Mesothelial cell of epicardium (in vitro differentiated cells): ENCODE results near the gene PDCD2. TPM values are rescaled to one million over a fixed set of nuclear protein-coding genes. Genes with fewer than 3 reads are reported as not detected.

Experiments
- DNase-seq, 2 experiments: peaks; one replicate each; pipeline ENCODE4 v3.0.0; 2021; ENCODE audit warnings: low spot score in 2 of 2; ENCODE audit not compliant: unreplicated experiment in 2 of 2
- H3K27ac Mint-ChIP-seq: 2 replicates; pipeline ENCODE4 v1.8.0; 2021; ENCODE audit warnings: mixed read lengths
- H3K27me3 Mint-ChIP-seq: 2 replicates; pipeline ENCODE4 v1.8.0; 2021; ENCODE audit warnings: low read depth, mixed read lengths
- H3K36me3 Mint-ChIP-seq: 2 replicates; pipeline ENCODE4 v1.8.0; 2021; ENCODE audit warnings: mixed read lengths
- H3K4me1 Mint-ChIP-seq: 2 replicates; pipeline ENCODE4 v1.8.0; 2021; ENCODE audit warnings: mixed read lengths
- H3K4me3 Mint-ChIP-seq: 2 replicates; pipeline ENCODE4 v1.8.0; 2021; ENCODE audit warnings: mild to moderate bottlenecking, moderate library complexity, mixed read lengths
- H3K9me3 Mint-ChIP-seq: 2 replicates; pipeline ENCODE4 v1.8.0; 2021; ENCODE audit warnings: mixed read lengths
- total RNA-seq: library from RNA; stranded (reverse); gene quantifications from 3 replicates; pipeline ENCODE4 v1.2.1, GENCODE V29; 2021
- TF ChIP-seq, protein P1 (sequence below): fragments of 200-600 bp; sonication (generic); IDR thresholded peaks from one replicate; pipeline ENCODE4 v1.5.0; 2021; ENCODE audit warnings: antibody characterized with exemption; ENCODE audit not compliant: unreplicated experiment

The PDCD2 gene
- total RNA-seq, 1 donor from 2014 or later: 55.8 TPM

DNA sequence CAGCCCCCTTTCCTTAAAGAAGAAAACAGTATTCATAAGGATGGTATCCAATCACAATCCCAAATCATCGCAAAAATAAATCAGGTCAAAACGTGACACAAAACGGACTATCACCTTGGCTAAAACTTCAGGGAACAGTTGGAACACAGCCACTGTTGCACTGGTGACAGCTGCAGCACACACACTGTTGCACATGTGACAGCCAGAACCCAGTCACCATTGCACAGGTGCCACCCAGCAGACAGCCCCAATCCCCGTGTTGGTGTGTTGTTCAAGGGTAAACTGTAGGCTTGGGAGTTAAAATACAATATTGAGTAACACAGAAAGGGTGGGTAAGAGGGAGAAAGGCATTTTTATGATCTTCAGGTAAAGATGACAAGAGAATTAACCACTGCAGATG, 47.1 kb downstream of the PDCD2 start:
- Mint-ChIP-seq H3K36me3 (peaks cover 43% of the 10 kb centered on the region), H3K4me1 (peaks cover 5% of the 10 kb centered on the region), H3K4me3 (no peak overlapping the region), H3K9me3 (no peaks in the 10 kb centered on the region), H3K27me3 (no peaks in the 10 kb centered on the region), H3K27ac (no peak overlapping the region)
- TF ChIP-seq, protein P1, sequence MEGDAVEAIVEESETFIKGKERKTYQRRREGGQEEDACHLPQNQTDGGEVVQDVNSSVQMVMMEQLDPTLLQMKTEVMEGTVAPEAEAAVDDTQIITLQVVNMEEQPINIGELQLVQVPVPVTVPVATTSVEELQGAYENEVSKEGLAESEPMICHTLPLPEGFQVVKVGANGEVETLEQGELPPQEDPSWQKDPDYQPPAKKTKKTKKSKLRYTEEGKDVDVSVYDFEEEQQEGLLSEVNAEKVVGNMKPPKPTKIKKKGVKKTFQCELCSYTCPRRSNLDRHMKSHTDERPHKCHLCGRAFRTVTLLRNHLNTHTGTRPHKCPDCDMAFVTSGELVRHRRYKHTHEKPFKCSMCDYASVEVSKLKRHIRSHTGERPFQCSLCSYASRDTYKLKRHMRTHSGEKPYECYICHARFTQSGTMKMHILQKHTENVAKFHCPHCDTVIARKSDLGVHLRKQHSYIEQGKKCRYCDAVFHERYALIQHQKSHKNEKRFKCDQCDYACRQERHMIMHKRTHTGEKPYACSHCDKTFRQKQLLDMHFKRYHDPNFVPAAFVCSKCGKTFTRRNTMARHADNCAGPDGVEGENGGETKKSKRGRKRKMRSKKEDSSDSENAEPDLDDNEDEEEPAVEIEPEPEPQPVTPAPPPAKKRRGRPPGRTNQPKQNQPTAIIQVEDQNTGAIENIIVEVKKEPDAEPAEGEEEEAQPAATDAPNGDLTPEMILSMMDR: no peak
- no peak for DNase-seq

DNA sequence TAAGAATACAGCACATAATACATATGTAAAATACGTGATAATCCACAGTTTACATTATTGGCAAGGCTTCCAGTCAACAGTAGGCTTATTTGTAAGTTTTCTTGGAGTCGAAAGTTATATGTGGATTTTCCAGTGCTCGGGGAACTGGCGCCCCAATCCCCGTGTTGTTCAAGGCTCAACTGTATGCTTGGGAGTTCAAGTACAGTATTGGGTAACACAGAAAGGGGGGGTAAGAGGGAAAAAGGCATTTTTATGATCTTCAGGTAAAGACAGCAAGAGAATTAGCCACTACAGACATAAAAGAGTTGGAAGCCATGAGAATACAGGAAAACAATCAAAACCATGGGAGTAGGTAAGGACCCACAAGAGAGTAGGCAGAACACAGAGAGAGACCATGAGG, 47.8 kb downstream of the PDCD2 start:
- H3K27ac Mint-ChIP-seq: no peak overlapping the region
- peaks cover 5% of the 10 kb centered on the region for H3K4me1 Mint-ChIP-seq
- no peaks in the 10 kb centered on the region for H3K9me3 Mint-ChIP-seq
- TF ChIP-seq, protein P1: no peak
- H3K4me3 Mint-ChIP-seq: no peak overlapping the region
- peaks cover 40% of the 10 kb centered on the region for H3K36me3 Mint-ChIP-seq
- DNase-seq: no peak
- H3K27me3 Mint-ChIP-seq: no peaks in the 10 kb centered on the region

GRCh38 chr6:170535004-170535403, 49.4 kb downstream of the PDCD2 start:
- peaks cover 5% of the 10 kb centered on the region for H3K4me1 Mint-ChIP-seq
- no peaks in the 10 kb centered on the region for H3K9me3 Mint-ChIP-seq
- H3K36me3 Mint-ChIP-seq: peaks cover 27% of the 10 kb centered on the region
- no peak for DNase-seq
- TF ChIP-seq, protein P1: no peak
- no peaks in the 10 kb centered on the region for H3K27me3 Mint-ChIP-seq
- H3K4me3 Mint-ChIP-seq: no peak overlapping the region
- H3K27ac Mint-ChIP-seq: no peak overlapping the region

DNA sequence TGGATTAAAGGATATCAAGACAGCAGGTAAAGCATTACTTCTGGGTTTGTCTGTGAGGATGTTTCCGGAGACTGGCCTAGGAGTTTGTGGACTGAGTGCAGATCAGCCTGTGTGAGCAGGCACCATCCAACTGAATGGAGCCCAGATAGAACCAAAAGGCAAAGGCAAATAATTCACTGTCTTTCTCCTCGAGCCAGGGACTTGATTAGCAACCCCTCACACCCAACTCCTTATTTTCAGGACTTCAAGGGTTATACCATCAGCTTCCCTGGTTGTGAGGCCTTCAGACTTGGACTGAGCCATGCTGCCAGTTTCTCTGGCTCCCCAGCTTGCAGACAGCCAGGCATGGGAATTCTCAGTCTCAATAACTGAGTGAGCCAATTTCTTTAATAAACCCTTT, 50.6 kb downstream of the PDCD2 start:
- H3K36me3 Mint-ChIP-seq: peaks cover 24% of the 10 kb centered on the region
- DNase-seq: no peak
- H3K27ac Mint-ChIP-seq: no peak overlapping the region
- H3K4me3 Mint-ChIP-seq: no peak overlapping the region
- peaks cover 5% of the 10 kb centered on the region for H3K4me1 Mint-ChIP-seq
- no peaks in the 10 kb centered on the region for H3K9me3 Mint-ChIP-seq
- TF ChIP-seq, protein P1: no peak
- H3K27me3 Mint-ChIP-seq: no peaks in the 10 kb centered on the region

- TF ChIP-seq, protein P1: no peak
- no peak for DNase-seq
- peaks cover 21% of the 10 kb centered on the region for H3K36me3 Mint-ChIP-seq
- H3K27ac Mint-ChIP-seq: no peak overlapping the region
- H3K27me3 Mint-ChIP-seq: no peaks in the 10 kb centered on the region
- H3K9me3 Mint-ChIP-seq: no peaks in the 10 kb centered on the region
- H3K4me1 Mint-ChIP-seq: peaks cover 5% of the 10 kb centered on the region
- H3K4me3 Mint-ChIP-seq: no peak overlapping the region
Observed at GRCh38 chr6:170532867-170533488, 51.5 kb downstream of the PDCD2 start.
